HepG2 (cell line): ENCODE results near the gene DPM1. TPM values are rescaled to one million over a fixed set of nuclear protein-coding genes. Genes with fewer than 3 reads are reported as not detected.

ENCODE experiments used
- CBX2 ChIP-seq, 2 experiments: fragments of 200-600 bp in 1 of 2; sonication (generic); formaldehyde crosslinking in 1 of 2; IDR thresholded peaks; 2 replicates each; pipeline versions ENCODE4 v1.7.0 to v1.8.1; 2018 to 2022; ENCODE audit warnings: low read depth in 2 of 2, low read length in 1 of 2, mild to moderate bottlenecking in 1 of 2, missing genetic modification reagents in 1 of 2
- DNMT1 ChIP-seq: sonication (generic); formaldehyde crosslinking; IDR thresholded peaks from 2 replicates; pipeline ENCODE4 v1.5.1; 2020; ENCODE audit warnings: mild to moderate bottlenecking, missing genetic modification reagents
- FOXA1 ChIP-seq, 2 experiments: fragments of 450-650 bp in 1 of 2; sonication (generic) in 1 of 2; formaldehyde crosslinking in 1 of 2; IDR thresholded peaks; 2 replicates each; pipeline versions ENCODE4 v1.4.0 to v1.6.1; 2016 to 2020; ENCODE audit warnings: missing genetic modification reagents in 1 of 2
- FOXO1 ChIP-seq: sonication (generic); formaldehyde crosslinking; IDR thresholded peaks from 2 replicates; pipeline ENCODE4 v1.4.0; 2020; ENCODE audit warnings: missing genetic modification reagents
- GRHL1 ChIP-seq: sonication (generic); formaldehyde crosslinking; conservative IDR thresholded peaks from 2 replicates; pipeline ENCODE4 v1.8.0; 2022; ENCODE audit warnings: missing genetic modification reagents
- HOXD1 ChIP-seq: sonication (generic); formaldehyde crosslinking; IDR thresholded peaks from 2 replicates; pipeline ENCODE4 v1.5.0; 2020; ENCODE audit warnings: missing genetic modification reagents
- MBD4 ChIP-seq: IDR thresholded peaks from 2 replicates; pipeline ENCODE4 v1.6.1; 2012; ENCODE audit warnings: low read length, inconsistent platforms, borderline replicate concordance
- MXI1 ChIP-seq: IDR thresholded peaks from 3 replicates; pipeline ENCODE4 v1.6.1; 2012; ENCODE audit warnings: low read depth, low read length, inconsistent platforms, borderline replicate concordance
- NRL ChIP-seq: sonication (generic); formaldehyde crosslinking; IDR thresholded peaks from 2 replicates; pipeline ENCODE4 v1.5.0; 2020; ENCODE audit warnings: missing genetic modification reagents, mild to moderate bottlenecking, moderate library complexity, borderline replicate concordance
- POGK ChIP-seq: sonication (generic); formaldehyde crosslinking; conservative IDR thresholded peaks from 2 replicates; pipeline ENCODE4 v1.8.0; 2022; ENCODE audit warnings: mild to moderate bottlenecking, moderate library complexity, missing genetic modification reagents
- RBM39 ChIP-seq: fragments of 200-400 bp; formaldehyde crosslinking; IDR thresholded peaks from one replicate; pipeline ENCODE4 v1.6.1; 2018; ENCODE audit warnings: antibody characterized with exemption, mild to moderate bottlenecking, low read depth, low read length; ENCODE audit not compliant: poor library complexity, severe bottlenecking
- RERE ChIP-seq: IDR thresholded peaks from 2 replicates; pipeline ENCODE4 v1.6.1; 2016; ENCODE audit warnings: low read depth, missing genetic modification reagents, missing compliant biosample characterization
- SIX4 ChIP-seq: sonication (generic); formaldehyde crosslinking; IDR thresholded peaks from 2 replicates; pipeline ENCODE4 v1.4.0; 2020; ENCODE audit warnings: missing genetic modification reagents
- SRSF9 ChIP-seq: fragments of 200-400 bp; formaldehyde crosslinking; IDR thresholded peaks from 2 replicates; pipeline ENCODE4 v1.6.1; 2018; ENCODE audit warnings: borderline replicate concordance, mild to moderate bottlenecking, low read depth, low read length; ENCODE audit not compliant: insufficient read depth, poor library complexity, severe bottlenecking
- TEAD2 ChIP-seq: sonication (generic); formaldehyde crosslinking; IDR thresholded peaks from 2 replicates; pipeline ENCODE4 v1.9.0; 2021; ENCODE audit warnings: missing genetic modification reagents
- ZNF260 ChIP-seq: sonication (generic); formaldehyde crosslinking; IDR thresholded peaks from 2 replicates; pipeline ENCODE4 v1.4.0; 2020; ENCODE audit warnings: missing genetic modification reagents, low read depth, mild to moderate bottlenecking, borderline replicate concordance
- ZNF33A ChIP-seq: sonication (generic); formaldehyde crosslinking; IDR thresholded peaks from 2 replicates; pipeline ENCODE4 v1.5.1; 2020; ENCODE audit warnings: missing genetic modification reagents, mild to moderate bottlenecking, moderate library complexity, borderline replicate concordance
- ZNF713 ChIP-seq: sonication (generic); formaldehyde crosslinking; IDR thresholded peaks from 2 replicates; pipeline ENCODE4 v1.4.0; 2020; ENCODE audit warnings: mild to moderate bottlenecking, missing genetic modification reagents
- polyA plus RNA-seq, 8 experiments: library from polyadenylated mRNA; depleted of rRNA in 3 of 8; stranded (reverse) in 7 of 8; unstranded in 1 of 8; fragments of >200 nt; fragmentation: Illumina TruSeq in 4 of 8; extraction: Trizol in 4 of 8; gene quantifications; 2 replicates each; pipeline versions ENCODE4 v1.2.1 to v1.2.3, GENCODE V29; 2011 to 2016; ENCODE audit warnings: low read depth in 4 of 8, missing spikeins in 1 of 8, mixed read lengths in 1 of 8; ENCODE audit not compliant: insufficient read depth in 1 of 8
- total RNA-seq, 5 experiments: library from RNA; depleted of rRNA; stranded (reverse); fragments of >200 nt; fragmentation: Illumina TruSeq; extraction: Trizol; gene quantifications; 2 replicates each; pipeline ENCODE4 v1.2.3, GENCODE V29; 2016; ENCODE audit warnings: low read depth in 1 of 5

DPM1 gene
- total and polyA plus RNA-seq, 2 of the 13 experiments (the other 11 are each of a cell fraction or from before 2014, with no cell fraction given) = 83.2 to 161 TPM

- peak; percentile 60; the same call in 1 of the 2 replicates for TF ChIP-seq RERE (CRISPR knock-in tag)
- no peak for TF ChIP-seq HOXD1 (CRISPR knock-in tag)
- TF ChIP-seq MXI1 = 0 out of 3 replicates have a peak, but pooled peaks have one; percentile 41
- no peak for TF ChIP-seq FOXA1 (IDR thresholded peaks at IDR 0.05)
- TF ChIP-seq FOXA1 (CRISPR knock-in tag; IDR thresholded peaks at IDR 0.05) = no peak
- no peak for TF ChIP-seq CBX2 (IDR thresholded peaks at IDR 0.05; ENCODE audit: low read depth, low read length)
- no peak for TF ChIP-seq CBX2 (CRISPR knock-in tag; IDR thresholded peaks at IDR 0.05; ENCODE audit: low read depth)
- TF ChIP-seq FOXO1 = peak; percentile 82
- peak; percentile 57; the same call in 1 of the 2 replicates for TF ChIP-seq SIX4 (CRISPR knock-in tag)
- TF ChIP-seq GRHL1 (CRISPR knock-in tag) = no peak
- TF ChIP-seq ZNF33A (CRISPR knock-in tag) = no peak
- TF ChIP-seq ZNF713 = no peak
- no peak for TF ChIP-seq ZNF260 (CRISPR knock-in tag)
- peak; percentile 63 for TF ChIP-seq RBM39
- peak; percentile 98 for TF ChIP-seq POGK
- TF ChIP-seq NRL = peak; percentile 68; the same call in 1 of the 2 replicates
- TF ChIP-seq MBD4 = no peak
- no peak for TF ChIP-seq TEAD2
- TF ChIP-seq DNMT1 (CRISPR knock-in tag) = peak; percentile 46; the same call in 1 of the 2 replicates
- no peak for TF ChIP-seq SRSF9
Observed at GRCh38 chr20:50929299-50930138, 28.8 kb downstream of the DPM1 start (continued).
